Calu3 (cell line): ENCODE results near the gene KXD1. TPM values are rescaled to one million over a fixed set of nuclear protein-coding genes. Genes with fewer than 3 reads are reported as not detected.

Experiments
- Bru-seq: library from RNA; stranded (reverse); fragments of 400-500 nt; gene quantifications from one replicate; lab custom pipeline; 2021; lab: Mats Ljungman, UMichigan
- BruChase-seq, 2 experiments: library from RNA; stranded (reverse); fragments of 400-500 nt; gene quantifications; one replicate each; lab custom pipeline; 2021; lab: Mats Ljungman, UMichigan
- BruUV-seq: library from RNA; stranded (reverse); fragments of 400-500 nt; replicated peaks from 2 replicates; lab custom pipeline; 2021; lab: Mats Ljungman, UMichigan
- CTCF ChIA-PET: fragments of 300-600 bp; sonication (Branson Sonifier 250); formaldehyde crosslinking; loops from one replicate; lab custom pipeline; 2022; ENCODE audit warnings: antibody characterized with exemption; lab: Charles Lee
- DNase-seq: peaks from one replicate; pipeline ENCODE4 v3.0.0; 2022
- H3K27ac Mint-ChIP-seq: one replicate; pipeline ENCODE4 v1.8.0; 2022; ENCODE audit warnings: mixed read lengths; ENCODE audit not compliant: unreplicated experiment
- H3K27me3 Mint-ChIP-seq: one replicate; pipeline ENCODE4 v1.8.0; 2022; ENCODE audit warnings: mixed read lengths; ENCODE audit not compliant: unreplicated experiment
- H3K36me3 Mint-ChIP-seq: one replicate; pipeline ENCODE4 v1.8.0; 2022; ENCODE audit warnings: mild to moderate bottlenecking, moderate library complexity, mixed read lengths; ENCODE audit not compliant: insufficient read depth, unreplicated experiment
- H3K4me1 Mint-ChIP-seq: one replicate; pipeline ENCODE4 v1.8.0; 2022; ENCODE audit warnings: mild to moderate bottlenecking, low read depth, mixed read lengths; ENCODE audit not compliant: unreplicated experiment
- H3K4me3 Mint-ChIP-seq: one replicate; pipeline ENCODE4 v1.8.0; 2022; ENCODE audit warnings: mild to moderate bottlenecking, low read depth, moderate library complexity, mixed read lengths; ENCODE audit not compliant: unreplicated experiment
- H3K9me3 Mint-ChIP-seq: one replicate; pipeline ENCODE4 v1.8.0; 2022; ENCODE audit warnings: low read depth, mixed read lengths; ENCODE audit not compliant: unreplicated experiment
- intact Hi-C: fragments of 100-400 bp; cut with micrococcal nuclease; formaldehyde crosslinking; loops from one replicate; pipeline ENCODE4 v1.10.0; 2022; ENCODE audit not compliant: unreplicated experiment
- long read RNA-seq: library from polyadenylated mRNA; stranded (forward); transcript quantifications from one replicate; pipeline ENCODE4 v2.0.0, GENCODE V29; 2022
- total RNA-seq: library from RNA; stranded (reverse); gene quantifications from 2 replicates; pipeline ENCODE4 v1.2.3, GENCODE V29; 2022
- TF ChIP-seq, protein P1 (sequence below): fragments of 200-600 bp; IDR thresholded peaks from one replicate; pipeline ENCODE4 v1.8.0; 2022; ENCODE audit warnings: antibody characterized with exemption; ENCODE audit not compliant: unreplicated experiment

KXD1 gene, protein sequence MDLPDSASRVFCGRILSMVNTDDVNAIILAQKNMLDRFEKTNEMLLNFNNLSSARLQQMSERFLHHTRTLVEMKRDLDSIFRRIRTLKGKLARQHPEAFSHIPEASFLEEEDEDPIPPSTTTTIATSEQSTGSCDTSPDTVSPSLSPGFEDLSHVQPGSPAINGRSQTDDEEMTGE
- 61.0 and 61.5 TPM in 2 replicates for total RNA-seq
- Bru-seq, nascent RNA, result percentile 60 among the genes with signal in this experiment
- percentile 78 among the genes with signal in this experiment for BruChase-seq, experiment 1, labeled RNA remaining after a 6-hour chase
- percentile 69 among the genes with signal in this experiment for BruChase-seq, experiment 2, labeled RNA remaining after a 2-hour chase
- long read RNA-seq, transcript KXD1-204 (6 exons, 1,095 nt), result minor isoform, 7 of 115 reads
- long read RNA-seq, transcript KXD1-201 (5 exons, 1,426 nt), result major isoform, 80 of 115 reads
- long read RNA-seq, partial matches to known transcripts, result 3 of 115 reads
- long read RNA-seq, other reads (novel, unspliced or antisense), result 13 of 115 reads

DNA sequence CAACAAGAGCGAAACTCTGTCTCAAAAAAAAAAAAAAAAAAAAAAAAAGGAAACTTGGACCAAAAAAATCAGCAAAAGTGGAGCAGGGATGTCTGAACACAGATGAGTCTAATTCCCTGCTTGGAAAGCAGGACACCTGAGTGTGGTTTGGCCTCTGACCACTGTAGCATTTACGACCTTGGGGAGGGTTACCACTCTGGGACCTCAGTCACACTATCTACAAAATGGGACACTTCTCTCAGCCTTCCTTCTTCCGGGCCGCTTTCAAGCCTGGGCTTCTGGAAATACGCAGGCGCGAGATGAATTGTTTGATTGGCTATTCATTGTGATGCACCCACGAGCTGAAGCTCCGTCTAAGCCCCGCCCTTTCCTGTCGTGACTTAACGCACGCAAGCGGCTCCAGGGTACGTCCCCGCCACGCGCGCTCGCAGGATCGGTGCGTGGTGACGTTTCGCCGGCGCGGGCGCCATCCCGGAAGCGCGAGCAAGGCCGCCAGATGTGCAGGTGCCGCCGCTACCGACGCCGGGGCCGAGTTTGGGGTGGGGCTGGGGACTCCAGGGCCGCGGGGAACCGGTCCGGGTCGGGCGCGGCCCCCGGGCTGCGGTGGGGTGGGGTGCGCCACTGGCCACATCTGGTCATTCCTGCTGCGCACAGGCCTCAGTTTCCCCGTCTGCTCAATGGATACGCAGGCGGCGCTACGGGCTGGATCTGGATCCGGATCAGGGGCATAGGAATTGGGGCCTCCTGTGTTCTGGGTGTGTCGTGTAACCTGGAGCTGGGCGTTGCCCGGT is at the start of gene KXD1:
TSS of gene KXD1 (plus strand) at position 460 of the 791 bp plus-strand sequence. CDS start 4,187 bp downstream, outside the sequence.
- intact Hi-C loops, result no loop called here
- CTCF ChIA-PET, result no interaction called here
- H3K4me3 Mint-ChIP-seq, result peak within 1 kb of the TSS; percentile 81

GRCh38 chr19:18508585-18508984 is 49.1 kb upstream of the KXD1 start:
- TF ChIP-seq, protein P1, sequence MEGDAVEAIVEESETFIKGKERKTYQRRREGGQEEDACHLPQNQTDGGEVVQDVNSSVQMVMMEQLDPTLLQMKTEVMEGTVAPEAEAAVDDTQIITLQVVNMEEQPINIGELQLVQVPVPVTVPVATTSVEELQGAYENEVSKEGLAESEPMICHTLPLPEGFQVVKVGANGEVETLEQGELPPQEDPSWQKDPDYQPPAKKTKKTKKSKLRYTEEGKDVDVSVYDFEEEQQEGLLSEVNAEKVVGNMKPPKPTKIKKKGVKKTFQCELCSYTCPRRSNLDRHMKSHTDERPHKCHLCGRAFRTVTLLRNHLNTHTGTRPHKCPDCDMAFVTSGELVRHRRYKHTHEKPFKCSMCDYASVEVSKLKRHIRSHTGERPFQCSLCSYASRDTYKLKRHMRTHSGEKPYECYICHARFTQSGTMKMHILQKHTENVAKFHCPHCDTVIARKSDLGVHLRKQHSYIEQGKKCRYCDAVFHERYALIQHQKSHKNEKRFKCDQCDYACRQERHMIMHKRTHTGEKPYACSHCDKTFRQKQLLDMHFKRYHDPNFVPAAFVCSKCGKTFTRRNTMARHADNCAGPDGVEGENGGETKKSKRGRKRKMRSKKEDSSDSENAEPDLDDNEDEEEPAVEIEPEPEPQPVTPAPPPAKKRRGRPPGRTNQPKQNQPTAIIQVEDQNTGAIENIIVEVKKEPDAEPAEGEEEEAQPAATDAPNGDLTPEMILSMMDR, result no peak
- Mint-ChIP-seq H3K4me3 (no peak overlapping the region), H3K36me3 (peaks cover 7% of the 10 kb centered on the region), H3K4me1 (peaks cover 34% of the 10 kb centered on the region), H3K27ac (no peak overlapping the region), H3K27me3 (no peaks in the 10 kb centered on the region), H3K9me3 (no peaks in the 10 kb centered on the region)
- CTCF ChIA-PET, result no interaction called here
- DNase-seq, result no peak
- intact Hi-C loops, result no loop called here
- BruUV-seq, result no TSS peak

More for the DNA sequence above, at the start of gene KXD1:
- TF ChIP-seq, protein P1, result no peak
- Mint-ChIP-seq H3K27me3 (no peaks in the 10 kb centered on the region), H3K4me1 (peaks cover 8% of the 10 kb centered on the region), H3K36me3 (peaks cover 24% of the 10 kb centered on the region), H3K27ac (peak within 1 kb of the TSS; percentile 87), H3K9me3 (no peaks in the 10 kb centered on the region)
- no TSS peak for BruUV-seq
- DNase-seq, result peak; percentile 88

GRCh38 chr19:18510216-18510615 is 47.5 kb upstream of the KXD1 start:
- intact Hi-C loops, result no loop called here
- Mint-ChIP-seq H3K36me3 (no peaks in the 10 kb centered on the region), H3K4me3 (no peak overlapping the region), H3K27ac (no peak overlapping the region), H3K4me1 (peaks cover 37% of the 10 kb centered on the region), H3K27me3 (no peaks in the 10 kb centered on the region), H3K9me3 (no peaks in the 10 kb centered on the region)
- no TSS peak for BruUV-seq
- TF ChIP-seq, protein P1, result no peak
- CTCF ChIA-PET, result no interaction called here
- no peak for DNase-seq

DNA sequence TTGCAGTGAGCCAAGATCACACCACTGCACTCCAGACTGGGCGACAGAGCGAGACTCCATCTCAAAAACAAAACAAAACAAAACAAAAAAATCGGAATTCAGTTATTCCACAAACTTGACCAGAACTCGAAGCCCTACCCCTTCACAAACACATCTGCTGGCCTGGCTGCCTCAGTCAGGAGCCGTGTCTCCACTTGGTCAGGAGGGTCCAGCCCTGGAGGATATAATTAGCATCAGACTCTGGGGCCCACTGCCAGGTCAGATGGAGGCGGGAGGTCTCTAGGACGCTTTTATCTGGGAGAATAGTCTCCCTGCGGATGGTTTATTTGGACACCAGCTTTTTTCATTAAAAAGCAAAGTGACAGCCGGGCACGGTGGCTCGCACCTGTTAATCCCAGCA is 43.8 kb upstream of the KXD1 start:
- Mint-ChIP-seq H3K9me3 (no peaks in the 10 kb centered on the region), H3K27me3 (no peaks in the 10 kb centered on the region), H3K4me1 (peaks cover 22% of the 10 kb centered on the region), H3K4me3 (no peak overlapping the region), H3K36me3 (no peaks in the 10 kb centered on the region), H3K27ac (no peak overlapping the region)
- intact Hi-C loops, result no loop called here
- CTCF ChIA-PET, result no interaction called here
- TF ChIP-seq, protein P1, result no peak
- DNase-seq, result no peak
- no TSS peak for BruUV-seq
